GM12801 (cell line): ENCODE data around the gene CHRNB1.

Source experiments
- TF ChIP-seq, protein P1 (sequence below): IDR thresholded peaks from one replicate; pipeline ENCODE4 v1.5.1; 2011; ENCODE audit warnings: control low read depth; ENCODE audit not compliant: insufficient read length; ENCODE audit errors: extremely low read depth

The CHRNB1 gene

GRCh38 chr17:7416323-7416722, 28.5 kb upstream of the CHRNB1 start:
- TF ChIP-seq, protein P1, sequence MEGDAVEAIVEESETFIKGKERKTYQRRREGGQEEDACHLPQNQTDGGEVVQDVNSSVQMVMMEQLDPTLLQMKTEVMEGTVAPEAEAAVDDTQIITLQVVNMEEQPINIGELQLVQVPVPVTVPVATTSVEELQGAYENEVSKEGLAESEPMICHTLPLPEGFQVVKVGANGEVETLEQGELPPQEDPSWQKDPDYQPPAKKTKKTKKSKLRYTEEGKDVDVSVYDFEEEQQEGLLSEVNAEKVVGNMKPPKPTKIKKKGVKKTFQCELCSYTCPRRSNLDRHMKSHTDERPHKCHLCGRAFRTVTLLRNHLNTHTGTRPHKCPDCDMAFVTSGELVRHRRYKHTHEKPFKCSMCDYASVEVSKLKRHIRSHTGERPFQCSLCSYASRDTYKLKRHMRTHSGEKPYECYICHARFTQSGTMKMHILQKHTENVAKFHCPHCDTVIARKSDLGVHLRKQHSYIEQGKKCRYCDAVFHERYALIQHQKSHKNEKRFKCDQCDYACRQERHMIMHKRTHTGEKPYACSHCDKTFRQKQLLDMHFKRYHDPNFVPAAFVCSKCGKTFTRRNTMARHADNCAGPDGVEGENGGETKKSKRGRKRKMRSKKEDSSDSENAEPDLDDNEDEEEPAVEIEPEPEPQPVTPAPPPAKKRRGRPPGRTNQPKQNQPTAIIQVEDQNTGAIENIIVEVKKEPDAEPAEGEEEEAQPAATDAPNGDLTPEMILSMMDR = no peak

- TF ChIP-seq, protein P1 = no peak
Observed at GRCh38 chr17:7417056-7417655, 27.7 kb upstream of the CHRNB1 start.

GRCh38 chr17:7418472-7419152, 26.2 kb upstream of the CHRNB1 start:
- TF ChIP-seq, protein P1 = no peak

DNA sequence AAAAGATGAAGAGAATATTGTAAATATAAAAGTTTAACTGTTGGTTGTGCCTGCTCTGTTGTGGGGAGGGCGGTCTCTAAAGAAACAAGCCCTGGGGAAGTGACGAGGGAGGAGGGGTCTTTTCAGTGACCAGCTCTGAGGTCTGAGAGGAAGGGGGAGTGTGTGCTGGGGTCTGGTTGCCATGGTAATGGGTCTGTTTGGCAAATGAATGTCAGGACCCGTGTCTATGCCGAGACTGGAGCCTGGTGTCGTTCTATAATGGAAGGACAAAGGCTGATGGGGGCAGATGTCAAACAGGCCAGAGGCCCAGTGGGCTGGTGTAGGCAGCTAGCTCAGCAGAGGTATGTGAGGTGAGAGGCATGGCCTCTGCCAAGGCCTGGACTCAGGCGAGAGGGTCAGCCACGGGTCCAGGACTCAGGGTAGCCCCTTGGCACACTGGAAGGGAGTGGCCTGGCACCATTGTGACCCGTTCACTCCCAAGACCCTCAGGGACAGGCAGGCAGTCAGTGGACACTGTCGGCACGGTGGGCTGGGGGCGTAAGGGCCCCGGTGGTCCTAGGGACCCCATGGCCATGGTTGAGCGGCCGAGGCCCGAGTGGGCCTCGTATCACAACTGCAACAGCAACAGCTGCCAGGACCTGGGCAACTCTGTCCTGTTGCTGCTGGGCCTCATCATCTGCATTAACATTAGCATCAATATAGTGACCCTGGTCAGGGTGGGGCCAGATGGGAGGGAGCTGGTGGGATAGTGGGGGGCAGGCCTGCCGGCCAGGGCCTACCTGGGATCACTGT, 24.8 kb upstream of the CHRNB1 start, which contains the start of gene SPEM1:
Gene SPEM1 (plus strand): TSS at position 506 of the 792 bp plus-strand sequence. CDS start 61 bp downstream, at position 567.
- TF ChIP-seq, protein P1 = no peak

DNA sequence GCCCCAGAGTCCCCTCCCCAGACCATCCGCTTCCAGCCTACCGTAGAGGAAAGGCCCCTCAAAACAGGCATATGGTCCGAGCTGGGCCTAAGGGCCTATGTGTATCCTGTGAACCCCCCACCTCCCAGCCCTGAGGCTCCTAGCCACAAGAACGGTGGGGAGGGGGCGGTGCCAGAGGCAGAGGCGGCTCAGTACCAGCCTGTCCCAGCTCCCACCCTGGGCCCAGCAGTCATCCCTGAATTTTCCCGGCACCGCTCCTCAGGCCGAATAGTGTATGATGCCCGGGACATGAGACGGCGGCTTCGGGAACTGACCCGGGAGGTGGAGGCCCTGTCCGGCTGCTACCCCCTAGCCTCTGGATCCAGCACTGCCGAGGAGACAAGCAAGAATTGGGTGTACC, 23.7 kb upstream of the CHRNB1 start:
- TF ChIP-seq, protein P1 = no peak

DNA sequence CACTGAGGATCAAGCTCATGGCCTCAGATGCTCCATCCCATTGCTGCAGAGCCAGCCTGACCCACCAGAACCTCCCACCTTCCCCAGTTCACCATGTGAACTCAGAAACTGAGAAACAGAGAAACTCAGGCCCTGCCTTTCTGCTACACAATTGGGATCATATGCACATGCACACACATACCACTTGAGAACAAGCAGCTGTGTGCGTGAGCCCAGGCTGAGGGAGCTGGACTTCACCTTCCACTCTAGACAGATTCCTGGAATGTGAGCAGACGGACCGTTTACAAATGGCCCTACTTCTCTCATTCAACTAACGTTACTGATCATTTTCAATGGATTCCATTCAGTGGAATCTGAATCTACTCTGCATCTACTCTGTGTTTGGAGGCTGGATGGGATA, 21.2 kb upstream of the CHRNB1 start:
- TF ChIP-seq, protein P1 = no peak

- TF ChIP-seq, protein P1 = no peak
Observed at GRCh38 chr17:7425316-7425715, 19.5 kb upstream of the CHRNB1 start, which contains the start of gene SPEM2. TSS of gene SPEM2 (plus strand) at chr17:7425616. CDS start at chr17:7425689, 73 bp downstream.
